GM19455 (cell line): ENCODE data around the gene CLNS1A.
"Not testable (repeated sequence)": the region's sequence is repeated elsewhere in the genome, so short reads cannot be mapped to it uniquely, and the experiment has no call there.

ENCODE experiments used
- ATAC-seq: cut with Tn5 transposase; IDR thresholded peaks from one replicate; pipeline ENCODE4 v1.9.1; 2021; ENCODE audit not compliant: unreplicated experiment

Gene CLNS1A

DNA sequence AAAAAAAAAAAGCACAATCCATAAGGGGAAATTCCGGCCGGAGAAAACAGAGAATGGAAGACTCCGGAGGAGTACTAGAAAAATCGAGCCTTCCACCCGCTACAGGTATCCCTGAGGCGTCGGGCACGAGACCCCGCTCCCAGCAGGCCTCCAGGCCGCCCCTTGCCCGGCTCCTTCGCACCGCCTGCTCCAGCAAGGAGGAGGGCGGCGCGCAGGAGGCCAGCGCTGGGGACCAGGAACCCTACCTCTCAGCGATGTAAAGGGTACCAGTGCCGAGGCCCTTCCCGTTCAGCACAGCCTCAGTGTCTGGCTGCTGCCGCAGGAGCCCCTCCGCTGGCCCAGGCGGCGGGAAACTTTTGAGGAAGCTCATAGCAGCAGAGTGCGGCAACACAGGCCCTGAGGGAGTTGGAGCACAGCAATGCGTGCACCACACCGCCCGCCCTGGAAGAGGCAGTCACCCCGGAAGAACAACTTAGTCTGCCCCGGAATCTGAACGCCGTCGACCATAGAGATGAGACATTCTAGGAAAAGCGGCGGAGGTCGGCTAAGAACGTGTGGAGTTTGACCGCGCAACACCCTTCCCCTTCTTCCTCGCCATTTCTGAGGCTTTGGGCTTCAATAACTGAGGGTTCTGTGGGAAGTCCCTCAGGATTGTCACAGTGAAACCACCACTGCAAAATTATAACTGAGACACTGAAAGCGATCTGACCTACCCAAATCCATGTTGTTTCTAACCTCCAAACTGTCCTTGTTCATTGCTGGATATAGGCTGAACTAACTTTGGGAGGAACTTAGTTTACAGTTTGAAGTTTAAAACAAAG lies at the start of gene CLNS1A:
Gene CLNS1A, minus strand, starts transcription at position 450 of the 821 bp plus-strand sequence. Its CDS starts 80 bp downstream, at position 370.
- ATAC-seq: peak; percentile 99

DNA sequence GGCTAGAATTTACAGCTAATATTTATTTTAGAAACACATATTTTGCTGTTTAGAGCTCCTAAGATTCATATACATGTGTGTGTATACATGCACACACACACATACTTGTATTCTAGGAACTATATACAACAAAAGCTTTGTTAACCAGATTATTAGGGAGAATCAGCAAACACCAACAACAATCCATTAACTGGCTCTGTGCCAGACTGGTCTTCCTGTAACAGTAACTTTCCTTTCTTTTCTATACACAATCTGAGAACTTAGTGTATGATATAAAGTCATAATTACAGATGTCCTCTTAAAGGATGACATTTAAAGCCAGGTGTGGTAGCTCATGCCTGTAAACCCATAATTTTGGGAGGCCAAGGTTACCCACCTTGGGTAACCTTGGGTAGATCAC lies 49.5 kb upstream of the CLNS1A start:
- no peak for ATAC-seq

DNA sequence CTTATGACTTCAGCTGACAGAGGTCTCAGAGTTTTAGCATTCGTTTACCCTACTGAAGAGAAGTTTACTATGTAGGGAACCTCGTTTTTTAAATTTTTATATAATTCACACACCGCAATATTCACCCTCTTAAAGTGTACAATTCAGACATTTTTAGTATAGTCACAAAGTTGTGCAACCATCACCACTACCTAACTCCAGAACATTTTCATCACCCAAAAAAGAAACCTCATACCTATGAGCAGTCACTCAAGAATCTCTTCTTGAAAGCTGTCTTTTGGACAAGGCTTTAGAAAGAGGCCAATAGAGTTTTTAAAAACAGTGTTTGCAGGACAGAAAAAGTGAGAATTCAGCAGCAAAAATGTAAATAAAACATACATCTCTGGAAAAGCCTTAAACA lies 39.5 kb upstream of the CLNS1A start:
- ATAC-seq: no peak

DNA sequence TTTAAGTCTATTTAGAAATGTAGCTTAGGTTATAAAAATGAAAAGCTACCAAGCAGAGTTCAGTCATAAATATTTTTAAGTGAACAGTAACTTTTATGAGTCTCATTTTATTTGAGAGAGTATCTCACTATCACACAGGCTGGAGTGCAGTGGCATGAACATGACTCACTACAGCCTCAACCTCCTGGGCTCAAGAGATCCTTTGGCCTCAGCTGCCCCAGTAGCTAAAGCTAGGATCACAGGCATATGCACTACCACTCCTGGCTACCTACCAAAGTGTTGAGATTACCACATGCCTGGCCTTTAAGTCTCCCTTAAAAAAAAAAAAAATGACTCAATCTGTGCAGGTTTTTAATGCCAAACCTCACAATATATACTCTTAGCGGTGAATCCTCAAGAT lies 34.7 kb upstream of the CLNS1A start:
- ATAC-seq: no peak

DNA sequence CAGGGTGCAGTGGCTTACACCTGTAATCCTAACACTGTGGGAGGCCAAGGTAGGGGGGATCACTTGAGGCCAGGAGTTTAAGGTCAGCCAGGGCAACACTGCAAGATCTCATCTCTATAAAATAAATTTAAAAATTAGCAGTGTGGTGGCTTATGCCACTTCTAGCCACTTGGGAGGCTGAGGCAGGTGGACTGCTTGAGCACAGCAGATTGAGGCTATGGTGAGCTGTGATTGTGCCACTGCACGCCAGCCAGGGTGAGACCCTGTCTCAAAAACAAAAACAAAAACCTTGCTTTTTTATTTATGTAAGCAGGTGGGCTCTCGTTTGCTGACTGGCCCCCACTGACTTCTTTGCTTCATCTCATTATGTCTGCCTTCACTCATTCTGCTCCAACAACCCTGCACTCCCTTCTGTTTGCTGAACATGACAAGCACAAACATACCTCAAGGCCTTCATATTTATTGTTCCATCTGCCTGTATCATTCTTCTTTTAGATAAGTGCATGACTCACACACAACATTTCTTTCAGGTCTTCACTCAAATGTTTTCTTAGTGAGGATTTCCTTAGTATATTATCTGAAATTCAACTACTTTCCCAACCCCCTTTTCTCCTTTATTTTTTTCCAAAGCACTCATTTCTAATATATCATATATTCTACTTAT lies 32.4 kb upstream of the CLNS1A start:
- ATAC-seq: no peak

DNA sequence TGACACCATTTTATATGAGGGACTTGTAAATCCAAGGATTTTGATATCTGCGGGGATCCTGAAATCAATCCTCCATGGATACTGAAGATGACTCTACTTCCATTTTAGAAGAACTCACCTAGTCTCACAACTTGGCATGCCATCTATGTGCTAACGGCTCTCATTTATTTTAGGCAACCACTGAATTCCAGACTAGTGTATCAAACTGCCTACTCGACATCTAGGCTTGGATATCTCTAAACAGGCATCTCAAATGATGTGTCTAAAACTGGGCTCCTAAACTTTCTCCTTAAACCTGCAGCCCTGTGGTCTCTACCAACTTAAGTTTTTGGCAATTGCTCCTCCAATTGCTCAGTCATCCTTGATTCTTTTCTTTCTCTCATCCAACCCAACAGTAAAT lies 31.2 kb upstream of the CLNS1A start:
- no peak for ATAC-seq

- ATAC-seq: no peak
These were observed 27.8 kb upstream of the CLNS1A start for GRCh38 chr11:77665240-77665965.

DNA sequence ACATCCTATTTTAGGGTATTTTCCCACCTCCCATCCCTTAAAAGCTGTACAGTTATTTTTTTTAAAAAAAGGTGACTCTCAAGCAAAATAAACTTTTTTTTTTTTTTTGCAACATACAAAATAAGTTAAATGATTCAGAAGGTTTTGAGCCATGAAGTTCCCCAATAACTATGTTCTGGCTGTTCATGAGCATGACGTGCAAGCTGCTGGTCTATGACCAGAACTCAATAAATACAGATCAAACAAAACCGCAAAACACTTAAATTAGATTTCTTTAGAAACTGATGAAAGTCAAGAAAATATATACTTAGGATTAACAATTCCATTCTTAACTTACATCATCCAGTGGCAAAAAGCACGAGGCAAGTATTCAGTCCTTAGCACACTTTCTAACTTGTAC lies 24.1 kb upstream of the CLNS1A start:
- ATAC-seq: no peak

GRCh38 chr11:77660947-77661346 lies 23.4 kb upstream of the CLNS1A start:
- ATAC-seq: no peak

- ATAC-seq: no peak
These were observed 20.8 kb upstream of the CLNS1A start for GRCh38 chr11:77658213-77659013.

GRCh38 chr11:77656362-77656761 lies 18.8 kb upstream of the CLNS1A start:
- ATAC-seq: no peak

DNA sequence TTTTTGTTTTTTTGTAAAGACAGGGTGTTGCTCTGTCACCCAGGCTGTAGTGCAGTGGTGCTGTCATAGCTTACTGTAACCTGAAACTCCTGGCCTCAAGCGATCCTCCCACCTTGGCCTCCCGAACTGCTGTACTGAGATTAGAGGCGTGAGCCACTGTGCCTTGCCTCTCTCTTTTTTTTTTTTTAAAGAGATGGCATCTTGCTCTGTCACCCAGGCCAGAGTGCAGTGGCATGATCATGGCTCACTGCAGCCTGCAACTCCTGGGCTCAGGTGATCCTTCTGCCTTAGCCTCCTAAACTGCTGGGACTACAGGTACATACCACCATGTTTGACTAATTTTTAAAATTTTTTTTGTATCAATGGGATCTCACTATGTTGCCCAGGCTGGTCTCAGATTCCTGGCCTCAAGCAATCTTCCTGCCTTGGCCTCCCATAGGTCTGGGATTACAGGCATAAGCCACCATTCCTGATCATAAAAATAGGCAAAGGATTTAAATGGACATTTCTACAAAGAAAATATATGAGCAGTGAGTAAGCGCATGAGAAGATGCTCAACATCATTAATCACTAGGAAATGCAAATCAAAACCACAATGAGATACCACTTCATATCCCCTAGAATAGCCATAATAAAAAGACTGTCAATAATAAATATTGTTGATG lies 17.3 kb upstream of the CLNS1A start:
- ATAC-seq: no peak

DNA sequence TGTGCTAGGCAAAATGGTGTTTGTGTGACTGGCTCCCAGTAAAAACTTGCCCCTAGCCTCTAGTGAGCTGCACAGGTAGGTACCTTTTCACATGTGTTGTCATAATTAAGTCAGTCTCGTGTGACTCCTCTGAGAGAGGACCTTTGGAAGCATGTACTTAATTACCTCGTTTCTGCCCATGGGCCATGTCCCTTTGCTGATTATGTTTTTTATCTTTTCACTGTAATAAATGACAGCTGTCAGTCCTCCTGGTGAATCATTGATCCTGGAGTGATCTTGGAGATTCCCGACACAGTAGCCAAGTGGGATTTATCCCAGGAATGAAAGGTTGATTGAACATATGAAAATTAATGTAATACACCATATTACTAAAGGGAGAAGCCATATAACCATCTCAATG lies 12.5 kb upstream of the CLNS1A start:
- no peak for ATAC-seq

DNA sequence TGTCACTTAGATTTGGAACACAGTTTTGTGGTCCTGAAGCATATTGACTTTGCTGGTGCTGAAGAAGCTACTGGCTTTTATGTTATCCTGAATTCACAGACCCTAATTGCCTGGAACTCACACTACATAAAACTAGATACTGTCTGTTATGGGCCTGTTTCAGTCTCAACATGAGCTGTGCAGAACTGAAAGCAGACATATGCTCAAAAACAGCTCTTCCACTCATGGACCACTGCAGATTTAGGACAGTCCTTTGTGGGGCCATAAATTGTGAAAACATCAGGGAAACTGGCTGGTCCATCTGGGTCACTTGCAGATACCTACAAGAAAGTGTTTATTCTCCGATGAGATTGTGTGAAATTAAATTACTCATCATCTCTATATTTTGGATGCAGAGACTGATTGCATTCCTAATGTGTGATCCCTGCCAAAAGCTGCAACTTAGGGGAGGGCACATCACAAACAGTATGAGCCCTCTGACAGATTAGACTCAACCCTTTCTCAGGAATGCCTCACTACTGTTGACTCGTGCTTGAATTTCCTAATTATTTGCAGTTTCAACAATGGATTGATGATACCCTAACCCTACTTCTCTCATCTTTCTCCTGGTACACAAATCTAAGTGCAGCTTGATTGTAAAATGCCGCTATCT lies 10.2 kb upstream of the CLNS1A start:
- ATAC-seq: no peak

- ATAC-seq: no peak
These were observed 7.3 kb upstream of the CLNS1A start for GRCh38 chr11:77644887-77645286.

- no peak for ATAC-seq
These were observed 4.6 kb upstream of the CLNS1A start for GRCh38 chr11:77642228-77642627.

DNA sequence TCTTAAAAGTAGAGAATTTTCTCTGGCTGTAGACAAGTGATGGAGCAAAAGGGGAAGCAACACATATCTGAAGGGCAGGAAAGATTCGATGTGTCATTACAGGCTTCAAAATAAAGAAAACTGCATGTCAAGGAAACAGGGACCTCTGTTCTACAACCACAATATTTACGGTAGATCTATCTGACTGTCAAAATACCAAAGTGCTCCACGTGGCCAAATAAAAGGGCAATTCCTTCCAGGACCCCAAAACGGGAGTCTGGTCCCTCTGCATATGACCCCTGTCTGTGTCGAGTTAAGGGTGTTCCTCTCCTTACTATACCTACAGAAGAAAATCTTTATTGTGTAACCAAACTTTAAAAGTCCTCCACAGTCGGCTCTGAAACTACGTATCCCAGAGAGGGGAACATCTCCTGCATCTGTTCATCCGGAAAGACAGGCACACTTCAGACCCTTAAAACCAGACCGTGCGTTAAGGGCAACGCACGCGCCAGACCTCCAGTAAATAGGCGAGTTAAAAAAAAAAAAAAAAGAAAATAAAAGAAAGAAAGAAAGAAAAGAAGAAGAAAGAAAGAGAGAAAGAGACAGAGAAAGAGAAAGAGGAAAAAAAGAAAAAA lies 756 bp downstream of the CLNS1A start:
- ATAC-seq: no peak

GRCh38 chr11:77633926-77634325 lies 3.7 kb downstream of the CLNS1A start:
- not testable (repeated sequence) for ATAC-seq

GRCh38 chr11:77630157-77630710 lies 7.4 kb downstream of the CLNS1A start:
- no peak for ATAC-seq
